Measurements from ENCODE around the gene EYS.

The EYS gene

DNA sequence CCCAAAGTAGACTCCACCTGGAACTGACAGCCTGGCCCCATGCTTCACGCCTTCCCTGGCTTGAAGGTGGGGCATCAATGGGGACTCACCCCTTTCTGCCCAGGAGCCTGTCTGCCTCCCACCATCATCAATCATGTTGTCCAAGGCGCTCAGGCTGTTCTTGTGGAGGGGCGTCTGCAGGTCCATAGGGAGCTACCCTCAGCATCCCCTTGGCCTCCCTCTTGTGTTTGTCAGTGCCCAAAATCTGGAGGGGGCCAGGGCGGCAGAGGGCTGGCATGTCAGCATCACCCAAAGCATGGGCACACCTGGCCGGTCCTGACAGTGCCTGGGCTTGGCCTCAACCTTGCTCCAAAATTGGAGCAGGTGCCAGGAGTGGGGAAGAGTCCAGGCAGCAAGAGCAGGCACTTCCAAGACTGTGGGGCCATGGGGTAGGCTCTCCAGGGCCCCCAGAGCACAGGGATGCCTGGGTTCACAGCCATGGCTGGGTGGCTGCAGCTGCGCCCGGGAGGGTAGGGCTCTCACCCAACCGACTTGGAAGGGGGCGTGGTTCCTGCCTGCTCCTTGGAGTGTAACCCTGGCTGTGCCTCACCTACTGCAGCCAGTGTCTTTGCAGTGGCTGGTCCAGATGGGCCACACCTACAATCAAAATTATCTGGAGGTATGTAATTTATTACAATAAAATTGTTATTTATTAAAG lies 903.4 kb downstream of the EYS start:
- no peak for DNase-seq

DNA sequence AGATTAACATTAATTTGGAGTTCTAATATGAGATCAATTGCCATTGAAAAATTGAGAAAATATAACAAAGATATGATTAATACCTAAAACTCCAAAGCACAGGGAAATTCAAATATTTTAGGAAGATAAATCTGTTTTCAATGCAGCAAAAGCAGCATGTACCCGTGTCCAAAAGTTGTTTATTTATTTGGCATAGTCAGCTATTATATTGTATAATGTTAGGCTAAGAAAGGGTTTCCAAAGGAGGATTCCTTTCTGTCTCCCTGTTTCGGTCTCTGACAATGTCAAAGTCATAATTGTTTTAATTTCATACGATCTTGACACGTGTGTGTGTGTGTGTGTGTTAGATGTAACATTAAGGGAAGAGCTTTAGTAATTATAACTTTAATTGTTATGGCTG lies 914.5 kb downstream of the EYS start:
- DNase-seq = no peak

DNA sequence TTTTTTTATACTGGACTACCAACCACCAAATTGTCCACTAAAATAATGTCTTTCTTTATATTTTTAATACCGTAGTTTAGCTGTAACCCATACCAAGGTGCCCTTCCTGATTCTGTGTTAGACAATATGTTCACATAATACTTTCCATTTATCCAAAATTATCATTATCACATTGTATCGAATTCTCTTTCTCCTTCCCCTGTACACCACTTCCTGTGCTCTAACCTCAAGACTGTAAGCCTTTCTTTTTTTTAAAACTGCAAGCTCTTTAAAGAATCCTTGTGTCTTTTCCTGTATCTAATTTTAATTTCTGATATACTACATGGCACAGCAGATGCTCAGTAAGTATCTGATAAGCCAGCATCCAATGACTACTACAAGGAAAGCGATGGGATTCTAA lies 917.5 kb downstream of the EYS start:
- no peak for DNase-seq

DNA sequence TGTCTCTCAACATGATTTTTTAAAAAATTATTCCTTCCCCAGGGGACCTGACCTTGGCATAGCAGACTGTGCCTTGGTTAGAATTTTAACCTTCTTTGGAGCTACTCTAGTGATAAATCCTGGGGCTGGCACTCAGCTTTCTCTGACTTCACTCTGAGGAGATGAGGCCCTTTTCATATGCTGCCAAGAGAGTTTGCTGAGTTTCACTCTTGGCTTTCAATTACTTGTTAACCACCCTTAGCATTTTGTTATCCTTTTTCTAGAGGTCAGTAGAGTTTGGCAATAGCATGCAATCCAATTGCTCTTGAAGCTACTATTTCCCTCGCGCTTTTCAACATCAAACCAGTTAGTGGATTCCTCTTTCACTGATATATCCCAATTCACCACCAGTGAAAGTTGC lies 920.3 kb downstream of the EYS start:
- DNase-seq = no peak

DNA sequence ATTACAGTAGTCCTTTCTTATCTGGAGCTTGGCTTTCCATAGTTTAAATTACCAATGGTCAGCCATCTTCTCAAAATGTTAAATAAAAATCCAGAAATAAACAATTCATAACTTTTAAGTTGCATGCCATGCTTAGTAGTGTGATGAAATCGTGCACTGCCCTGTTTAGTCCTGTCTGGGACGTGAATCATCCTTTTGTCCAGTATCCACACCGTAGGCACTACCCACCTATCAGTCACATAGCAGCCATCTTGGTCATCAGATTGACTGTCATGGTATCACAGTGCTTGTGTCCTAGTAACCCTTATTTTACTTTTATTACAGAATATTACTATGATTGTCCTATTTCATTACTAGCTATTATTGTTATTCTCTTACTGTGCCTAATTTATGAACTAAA lies 924.1 kb downstream of the EYS start:
- DNase-seq = no peak

DNA sequence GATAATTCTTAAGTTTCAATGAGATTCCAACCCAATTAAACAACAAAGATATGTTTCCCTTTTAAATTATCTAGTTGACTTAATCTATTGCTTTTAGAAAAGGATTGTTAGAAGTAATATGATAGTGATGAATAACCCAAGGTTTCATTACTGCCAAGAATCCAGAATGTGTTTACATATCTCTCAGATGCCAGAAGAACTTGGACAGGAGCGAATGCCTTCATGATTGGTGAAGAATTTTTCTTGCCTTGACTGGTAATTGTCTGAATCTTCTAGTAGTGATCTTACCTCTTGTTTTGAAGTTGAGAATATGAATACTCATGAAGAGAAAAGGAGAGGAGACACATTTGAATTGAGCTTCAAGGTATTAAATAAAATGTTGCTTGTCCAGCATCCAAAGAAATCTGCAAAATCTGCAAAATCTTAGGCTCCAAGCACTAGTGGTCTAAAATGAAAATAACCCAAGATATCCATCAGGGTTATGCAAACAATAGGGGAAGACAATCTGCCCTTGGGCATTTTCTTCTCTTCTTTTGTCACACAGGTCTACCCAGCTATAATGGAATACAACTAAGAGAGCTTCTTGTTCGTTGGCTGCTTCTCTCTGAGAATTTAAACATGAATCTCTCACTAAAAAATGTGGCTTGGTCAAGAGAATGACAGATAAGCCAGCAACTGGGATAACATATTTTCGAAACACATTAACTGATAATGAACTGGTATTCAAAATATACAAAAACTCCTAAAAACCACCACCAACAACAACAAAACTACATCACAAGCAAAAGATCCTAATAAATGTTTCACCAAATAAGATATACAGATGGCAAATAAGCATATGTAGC lies 928.9 kb downstream of the EYS start:
- no peak for DNase-seq

DNA sequence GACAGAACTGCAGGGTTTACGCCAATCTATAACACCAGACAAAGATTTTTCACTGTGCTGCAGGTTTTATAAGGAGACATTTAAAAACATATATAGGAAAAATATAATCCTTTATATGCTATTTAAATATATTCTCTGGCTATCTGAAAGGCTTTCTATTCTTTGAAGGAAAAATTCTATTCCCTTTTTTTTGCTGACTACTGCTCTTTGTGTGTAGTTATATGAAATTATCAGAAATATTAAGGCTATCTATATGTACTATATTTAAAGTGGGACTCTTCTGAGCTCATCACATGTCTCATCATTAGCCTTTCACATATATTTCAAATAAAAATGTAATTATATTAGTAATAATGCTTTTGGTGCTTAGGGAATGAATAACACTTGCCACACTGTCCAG lies 930.7 kb downstream of the EYS start:
- no peak for DNase-seq

DNA sequence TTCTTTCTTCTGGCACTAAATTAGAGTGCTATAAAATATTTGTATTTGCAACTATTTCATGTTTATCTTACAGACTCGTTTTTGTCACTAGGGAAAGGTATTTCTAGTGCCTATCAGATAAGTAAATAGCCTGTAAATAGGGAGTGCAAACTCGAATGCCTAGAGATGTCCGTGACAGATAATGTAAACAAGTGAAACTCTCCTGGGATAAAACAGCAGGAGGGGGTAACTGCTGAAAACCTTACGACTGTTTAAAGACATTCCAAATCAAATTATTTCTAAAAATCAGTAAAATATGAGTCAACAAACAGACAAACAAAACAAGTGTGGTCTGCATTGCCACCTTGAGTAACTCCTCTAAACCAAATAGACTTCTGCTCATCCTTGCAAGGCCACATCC lies 932.1 kb downstream of the EYS start:
- DNase-seq = no peak

DNA sequence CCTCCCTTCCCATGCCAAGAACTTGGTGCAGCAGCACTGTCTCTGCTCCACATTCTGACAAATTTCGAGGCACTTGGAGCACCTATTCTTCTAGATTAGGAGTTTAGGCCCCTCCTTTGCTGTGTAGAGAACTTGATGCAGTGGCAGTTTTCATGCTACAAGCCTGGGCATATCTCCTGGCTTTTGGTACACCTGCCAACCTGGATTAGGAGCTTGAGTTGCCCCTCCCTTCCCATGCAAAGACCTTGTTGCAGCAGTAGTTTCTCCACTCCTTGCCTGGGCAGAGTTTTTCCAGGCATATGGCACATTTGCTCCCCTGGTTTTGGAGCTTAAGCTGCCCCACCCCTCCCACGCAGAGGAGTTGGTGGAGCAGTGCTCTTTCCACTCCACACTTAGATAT lies 956.1 kb downstream of the EYS start:
- no peak for DNase-seq

DNA sequence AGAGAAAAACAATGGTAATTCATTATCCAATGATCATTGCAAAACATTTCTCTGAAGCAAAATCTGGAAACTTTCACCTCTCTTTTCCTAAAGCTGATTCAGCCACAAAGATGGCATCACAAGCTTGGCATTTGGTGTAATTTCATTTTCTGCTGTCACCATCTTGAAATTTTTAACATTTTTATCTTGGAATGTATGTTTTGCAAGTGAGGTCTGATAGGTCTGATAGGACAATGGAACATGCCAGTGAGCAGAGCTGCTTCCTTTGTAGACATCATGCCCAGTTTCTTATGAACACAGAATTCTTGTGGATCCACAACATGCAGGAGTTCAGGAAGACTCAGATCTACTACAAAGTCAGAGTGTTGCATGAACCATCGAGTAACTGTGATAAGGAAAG lies 969.6 kb downstream of the EYS start:
- no peak for DNase-seq

DNA sequence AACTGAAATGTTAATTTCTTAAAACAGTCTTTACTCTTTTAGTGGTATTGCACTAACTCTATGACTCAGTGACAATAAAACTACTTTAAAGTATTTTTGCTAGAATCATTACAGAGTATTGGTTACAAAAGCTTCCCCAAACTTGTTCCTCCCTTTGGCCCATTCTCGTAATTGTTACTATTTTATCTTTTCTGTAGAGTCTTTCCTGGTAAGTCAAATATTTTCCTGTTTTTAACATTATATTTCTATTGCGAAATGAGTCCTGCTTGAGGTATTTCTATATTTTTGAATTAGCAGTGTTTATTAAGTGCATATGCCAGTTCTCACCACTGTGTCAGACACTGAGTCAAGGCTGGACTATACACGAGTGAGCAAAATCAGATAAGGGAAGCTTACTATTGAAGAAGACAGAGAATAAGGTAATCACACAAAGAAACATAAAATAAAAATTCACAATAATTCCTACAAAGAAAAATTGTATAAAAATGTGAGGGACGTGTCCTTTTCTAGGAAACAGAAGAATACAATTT lies 970.5 kb downstream of the EYS start:
- no peak for DNase-seq

DNA sequence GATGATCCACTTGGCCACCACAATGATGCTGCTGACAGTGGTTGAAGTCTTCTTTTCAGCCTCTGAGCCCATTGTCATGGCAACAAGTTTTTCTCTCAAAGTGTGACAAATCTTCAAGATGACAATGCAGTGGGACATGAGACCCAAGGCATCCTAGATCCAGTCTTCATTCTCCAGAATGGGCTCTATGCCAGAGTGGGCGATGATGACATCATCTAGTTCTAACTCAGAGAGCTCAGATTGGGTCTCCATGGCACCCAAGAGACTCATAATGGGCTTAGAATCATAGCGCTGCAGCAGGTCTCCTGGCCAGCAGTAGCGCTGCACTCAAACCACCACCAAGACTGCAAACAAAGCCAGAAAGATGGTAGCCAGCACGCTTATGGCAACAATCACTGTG lies 973.6 kb downstream of the EYS start:
- DNase-seq = no peak

DNA sequence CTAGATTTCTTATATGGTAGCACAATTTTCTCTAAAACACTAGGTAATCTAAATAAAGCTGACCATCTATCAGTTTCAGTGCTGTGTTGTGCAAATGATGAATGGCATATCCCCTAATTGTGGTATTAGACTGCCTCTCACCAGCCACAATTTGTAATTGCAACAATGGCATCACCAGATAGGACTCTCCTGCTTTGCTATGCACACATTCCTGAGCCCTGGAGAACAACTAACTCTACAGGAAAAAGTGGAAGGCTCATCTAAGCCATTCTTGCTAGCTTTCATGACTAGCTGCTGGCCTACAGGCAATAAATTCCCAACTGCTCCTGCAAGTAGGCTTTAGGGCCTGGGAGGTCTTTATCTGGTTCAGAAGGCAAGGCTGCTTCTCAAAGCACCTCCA lies 974.1 kb downstream of the EYS start:
- no peak for DNase-seq

DNA sequence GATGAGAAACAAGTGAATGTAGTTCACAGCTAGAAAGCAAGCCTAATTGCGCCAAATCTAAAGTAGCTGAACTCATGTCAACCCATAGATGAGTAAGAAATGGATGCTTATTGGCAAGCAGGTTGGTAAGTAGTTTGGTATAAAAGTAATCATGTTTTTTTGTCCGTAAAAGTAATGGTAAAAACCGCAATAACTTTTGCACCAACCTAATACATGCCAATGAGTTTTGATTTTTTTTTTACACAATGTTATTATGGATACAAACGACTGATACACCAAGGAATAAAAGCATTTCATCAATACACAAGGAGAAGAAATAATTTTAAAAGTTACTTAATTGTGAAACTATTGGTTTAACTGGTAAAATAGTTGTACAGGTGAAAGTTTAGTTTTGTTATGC lies 977.5 kb downstream of the EYS start:
- DNase-seq = no peak

DNA sequence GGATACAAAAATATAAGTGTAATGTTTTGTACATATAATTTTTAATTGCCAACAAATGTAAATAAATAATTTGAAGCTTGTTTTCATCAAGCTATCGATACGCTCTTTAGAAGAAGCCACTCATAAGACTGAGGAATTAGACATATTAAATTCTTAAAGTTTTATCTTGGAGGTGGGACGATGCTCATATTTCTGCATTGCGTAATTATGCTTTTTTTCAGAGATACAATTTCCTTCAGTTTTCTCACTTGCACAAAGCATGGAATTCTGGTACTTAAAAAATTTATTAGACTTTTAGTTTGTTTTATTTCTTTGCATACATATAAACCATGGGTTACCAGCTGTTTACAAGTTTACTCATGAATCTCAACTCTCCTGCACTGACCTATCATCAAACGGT lies 980.0 kb downstream of the EYS start:
- DNase-seq = no peak

DNA sequence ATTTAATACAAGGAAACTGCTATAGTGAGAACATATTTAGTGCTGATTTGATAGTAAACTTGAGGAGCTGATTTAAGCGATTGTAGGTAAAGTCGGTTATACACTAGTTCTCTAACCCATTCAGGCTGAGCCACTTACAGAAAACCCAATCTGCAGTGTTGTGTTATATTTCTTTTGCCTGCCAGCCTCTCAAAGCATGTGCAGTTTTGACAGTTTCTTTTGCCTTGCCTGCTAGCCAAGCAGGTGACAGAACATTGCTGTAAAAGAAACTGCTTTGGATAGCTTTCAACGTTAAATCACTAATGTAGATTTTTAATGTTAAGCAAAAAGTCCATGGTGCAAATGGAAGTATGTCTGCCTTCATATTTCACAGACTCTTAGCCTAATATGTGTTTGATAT lies 982.9 kb downstream of the EYS start:
- DNase-seq = no peak

DNA sequence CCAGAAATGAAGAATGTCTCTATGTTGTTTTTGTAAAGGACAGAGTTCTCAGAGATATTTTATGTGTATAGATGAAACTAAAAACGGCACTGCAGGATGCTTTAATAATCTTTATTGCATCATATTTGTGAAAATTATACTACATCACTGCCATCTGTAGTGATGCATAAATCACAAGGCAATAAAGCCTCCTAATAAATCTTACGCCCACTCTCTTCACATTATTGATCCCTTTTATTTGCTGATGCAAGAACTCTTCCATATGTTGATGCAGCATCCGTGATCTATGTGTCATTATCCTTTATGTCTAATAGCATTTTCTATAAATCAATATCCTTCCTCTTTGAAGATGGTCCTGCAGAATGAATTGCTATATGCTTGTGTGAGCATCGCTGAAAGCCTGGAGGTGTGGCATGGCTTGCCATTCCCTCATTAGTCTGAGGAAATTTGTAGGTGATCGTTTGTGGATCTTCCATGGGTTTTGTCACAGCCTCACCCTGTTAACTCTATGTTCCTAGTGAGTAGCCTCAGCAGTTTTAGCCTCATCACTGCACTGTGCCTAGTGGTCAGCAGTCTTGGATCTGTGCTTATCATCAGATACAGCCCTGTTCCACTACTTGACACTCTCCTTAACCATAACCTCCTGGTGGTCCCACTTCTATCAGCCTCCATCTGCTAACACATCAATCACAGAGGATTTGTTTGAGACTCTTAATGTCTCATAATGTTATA lies 983.5 kb downstream of the EYS start:
- DNase-seq = no peak

DNA sequence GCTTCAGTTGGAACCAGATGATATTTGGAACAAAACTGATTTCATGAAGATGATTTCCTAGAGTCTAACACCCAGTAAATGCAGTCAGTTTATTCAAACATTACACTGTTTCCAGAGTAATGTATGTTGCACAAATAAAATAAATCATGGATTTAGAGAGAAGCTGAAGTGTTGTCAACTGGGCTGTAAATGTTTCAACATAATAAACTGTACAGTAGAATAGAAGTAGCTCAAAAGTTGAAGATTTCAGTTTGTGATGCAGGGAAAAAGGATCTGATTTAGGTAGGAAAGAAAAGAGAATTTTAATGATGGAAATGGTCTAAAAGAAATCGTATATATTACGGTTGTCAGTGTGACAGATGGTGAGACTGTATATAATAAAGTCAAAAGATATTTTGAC lies 985.2 kb downstream of the EYS start:
- no peak for DNase-seq

DNA sequence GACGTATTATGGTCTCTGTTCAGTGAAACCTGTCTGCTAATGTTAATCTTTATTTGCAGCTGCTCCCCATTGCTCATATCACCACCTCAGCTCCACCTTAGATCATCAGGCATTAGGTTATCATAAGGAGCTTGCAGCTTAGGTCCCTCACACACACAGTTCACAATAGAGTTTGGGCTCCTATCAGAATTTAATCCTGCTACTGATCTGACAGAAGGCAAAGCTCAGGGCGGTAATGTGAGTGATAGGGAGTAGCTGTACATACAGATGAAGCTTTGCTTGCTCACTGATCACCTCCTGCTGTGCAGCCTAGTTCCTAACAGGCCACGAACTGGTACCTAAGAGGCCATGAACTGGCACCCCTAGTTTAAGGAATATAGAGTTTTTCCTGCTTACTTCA lies 989.7 kb downstream of the EYS start:
- no peak for DNase-seq

DNA sequence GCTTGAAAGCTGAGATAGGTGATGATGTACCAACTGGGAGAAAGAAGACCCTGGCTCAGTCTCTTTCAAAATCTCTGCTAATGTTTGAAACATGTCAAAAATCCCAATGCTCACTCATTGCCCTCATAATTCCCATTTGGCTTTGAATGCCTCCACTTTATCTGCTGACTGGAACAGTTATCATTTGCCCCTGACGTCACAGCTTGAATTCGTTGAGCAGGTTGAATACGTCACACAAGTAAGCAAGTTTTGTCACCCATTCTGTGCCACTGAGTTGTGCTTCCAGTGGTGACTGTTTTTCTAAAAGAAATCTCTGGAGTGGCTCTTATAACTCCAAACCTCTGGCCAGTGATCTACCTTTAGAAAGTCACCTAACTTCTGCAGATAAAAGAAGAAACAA lies 991.4 kb downstream of the EYS start:
- no peak for DNase-seq

DNA sequence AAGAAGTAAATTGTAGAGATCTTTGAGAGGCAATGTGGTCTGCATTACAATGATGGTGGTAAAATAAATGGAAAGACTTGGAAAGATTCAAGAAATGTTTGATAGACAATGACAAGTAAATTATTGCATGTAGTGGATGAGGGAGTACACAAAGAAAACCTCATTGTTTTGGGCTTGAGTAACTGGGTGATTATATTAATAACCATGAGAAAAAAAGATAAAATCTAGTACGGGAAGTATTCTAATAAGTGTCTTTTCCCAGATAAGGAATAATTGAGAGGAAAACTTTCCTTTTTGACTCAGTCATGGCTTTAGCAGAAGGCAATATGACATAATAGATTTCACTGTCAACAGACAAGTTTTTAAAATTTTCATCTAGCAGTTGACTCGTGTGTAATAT lies 993.0 kb downstream of the EYS start:
- no peak for DNase-seq

DNA sequence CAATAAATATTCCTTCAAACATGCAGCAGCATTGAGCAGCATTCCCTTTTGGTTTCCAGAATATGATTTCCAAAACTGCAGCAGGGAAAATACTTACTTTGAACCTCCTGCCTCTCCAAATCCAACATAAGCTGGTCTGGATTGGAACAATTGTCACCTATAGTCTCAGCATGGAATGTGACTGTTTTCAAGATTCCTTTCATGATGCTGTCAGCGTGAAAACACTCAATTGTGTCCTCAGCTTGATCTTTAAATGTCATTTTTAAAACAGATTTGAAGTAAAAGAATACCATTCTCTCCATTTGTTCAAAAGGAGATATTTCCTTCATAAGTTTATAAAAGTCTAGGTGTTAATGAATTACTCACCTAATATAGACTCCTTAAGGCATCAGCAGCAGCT lies 993.9 kb downstream of the EYS start:
- no peak for DNase-seq

DNA sequence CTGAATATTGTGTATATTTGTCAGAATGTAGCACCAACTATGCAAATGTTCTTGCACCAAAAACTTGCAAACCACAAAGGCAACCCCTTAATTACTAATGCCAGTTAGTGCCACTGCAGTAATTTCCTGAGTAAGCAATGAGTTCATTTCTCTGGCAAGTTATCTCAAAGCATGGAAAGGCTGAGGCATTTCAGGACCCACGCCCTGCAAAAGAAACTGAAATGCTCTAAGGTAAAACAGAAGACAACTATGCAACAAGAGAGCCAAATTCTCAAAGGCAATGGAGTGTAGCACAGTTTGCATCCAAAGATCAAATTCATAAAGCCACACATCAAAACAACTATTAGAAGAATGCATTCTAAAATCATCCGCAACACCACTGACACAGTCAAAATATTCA lies 994.4 kb downstream of the EYS start:
- DNase-seq = no peak

DNA sequence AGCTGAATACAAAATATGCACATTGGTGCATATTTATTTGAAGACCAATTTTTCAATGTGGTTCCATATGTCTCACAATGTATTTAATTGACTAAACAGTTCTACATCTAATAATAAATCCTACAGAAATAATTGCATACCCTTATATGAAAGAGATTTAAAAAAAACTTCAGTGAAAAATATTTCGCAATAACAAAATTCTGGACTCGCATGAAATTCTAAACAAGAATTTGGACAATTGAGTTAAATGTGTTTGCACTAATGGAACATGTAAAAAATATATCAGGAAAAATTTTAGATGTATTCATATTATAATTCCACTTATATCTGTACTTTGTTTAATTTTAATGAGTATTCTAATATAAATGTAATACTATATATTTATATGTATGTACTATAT lies 1003.1 kb downstream of the EYS start:
- DNase-seq = no peak

All from CD4-positive, alpha-beta T cell treated with Interleukin-15 for 1 hour (primary cell).